ENCODE data around the gene RORC. TPM values are rescaled to one million over a fixed set of nuclear protein-coding genes. Genes with fewer than 3 reads are reported as not detected.

The RORC gene
- total and polyA plus RNA-seq, 5 donors from 2014 or later = 6.2 to 16.7 (median 13.7) TPM

DNA sequence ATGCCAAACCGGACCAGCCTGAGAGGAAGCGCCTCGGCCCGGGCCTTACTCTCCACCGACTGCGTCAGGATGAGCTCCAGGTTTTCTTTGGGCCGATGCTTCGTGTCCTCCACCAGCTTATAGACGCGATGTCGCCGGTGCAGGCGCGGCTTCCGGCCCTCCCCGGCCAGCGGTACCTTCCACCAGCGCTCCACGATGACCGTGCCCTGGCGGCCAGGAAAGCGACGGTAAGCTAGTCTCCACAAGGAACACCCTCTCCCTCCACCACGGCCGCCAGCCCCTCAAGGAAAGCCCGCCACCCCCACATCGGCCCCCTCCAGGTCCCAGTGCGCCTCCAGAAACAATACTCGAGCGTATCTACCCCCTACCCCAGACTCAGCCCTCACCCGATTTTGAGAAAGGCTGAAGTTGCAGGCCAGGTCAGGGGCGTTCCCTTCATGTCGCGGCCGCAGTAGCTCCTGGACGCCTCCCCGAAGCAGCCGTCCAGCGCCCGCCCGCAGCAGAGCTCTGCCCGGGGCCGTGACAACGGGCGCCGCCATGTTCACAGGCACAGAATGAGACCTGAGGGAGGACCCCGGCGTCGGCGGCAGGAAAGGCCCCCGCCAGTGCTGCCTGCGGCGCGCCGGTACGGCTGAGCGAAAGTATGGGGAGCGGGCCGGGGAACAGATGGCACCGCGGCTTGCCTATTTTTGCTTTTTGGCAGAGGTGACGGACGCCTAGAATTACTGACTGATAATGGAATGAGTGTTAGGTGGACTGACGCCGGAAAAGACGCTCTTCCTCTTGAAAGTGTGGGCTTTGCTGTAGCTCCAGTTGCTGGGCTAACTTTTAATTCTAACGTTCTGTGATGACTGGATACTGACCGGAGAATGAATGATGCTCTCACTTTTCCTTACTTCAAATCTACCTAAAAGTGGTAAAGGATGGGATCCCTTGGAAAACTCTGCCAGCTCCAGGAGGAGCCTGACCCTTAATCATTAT, 68.4 kb downstream of the RORC start, which contains the start of gene MRPL9:
Gene MRPL9 (minus strand): TSS at position 556 of the 981 bp plus-strand sequence. CDS start 17 bp downstream, at position 539.
- no peaks in the 10 kb centered on the region for H3K27me3 Mint-ChIP-seq
- peak within 1 kb of the TSS; percentile 89 to 96 (median 93) for H3K4me3 Mint-ChIP-seq
- Histone ChIP-seq H3K27ac (ENCODE audit: insufficient read depth, low read length, poor library complexity, severe bottlenecking) (peak within 1 kb of the TSS; percentile 83), H3K27me3 (ENCODE audit: control insufficient read depth, insufficient read depth, low read length) (no peaks in the 10 kb centered on the region), H3K36me3 (ENCODE audit: control insufficient read depth, insufficient read depth, low read length) (peaks cover 33% of the 10 kb centered on the region), H3K4me1 (ENCODE audit: control insufficient read depth, insufficient read depth, low read length, poor library complexity, severe bottlenecking) (peaks cover 12% of the 10 kb centered on the region), H3K4me3 (ENCODE audit: low read depth, low read length) (peak within 1 kb of the TSS; percentile 97), H3K9me3 (ENCODE audit: control insufficient read depth in 2 of 2, low read length in 2 of 2) (no peaks in the 10 kb centered on the region)
- DNase-seq = peak; percentile 67 to 91 (median 86)
- peaks cover 0 to 29% (median 13%) of the 10 kb centered on the region in 4 donors for H3K4me1 Mint-ChIP-seq
- peak; percentile 99 for ATAC-seq (ENCODE audit: low read depth in 2 of 2)
- H3K9me3 Mint-ChIP-seq = no peaks in the 10 kb centered on the region
- peak within 1 kb of the TSS; percentile 93 to 98 (median 96) for H3K27ac Mint-ChIP-seq
- peaks cover 24% of the 10 kb centered on the region for H3K36me3 Mint-ChIP-seq

DNA sequence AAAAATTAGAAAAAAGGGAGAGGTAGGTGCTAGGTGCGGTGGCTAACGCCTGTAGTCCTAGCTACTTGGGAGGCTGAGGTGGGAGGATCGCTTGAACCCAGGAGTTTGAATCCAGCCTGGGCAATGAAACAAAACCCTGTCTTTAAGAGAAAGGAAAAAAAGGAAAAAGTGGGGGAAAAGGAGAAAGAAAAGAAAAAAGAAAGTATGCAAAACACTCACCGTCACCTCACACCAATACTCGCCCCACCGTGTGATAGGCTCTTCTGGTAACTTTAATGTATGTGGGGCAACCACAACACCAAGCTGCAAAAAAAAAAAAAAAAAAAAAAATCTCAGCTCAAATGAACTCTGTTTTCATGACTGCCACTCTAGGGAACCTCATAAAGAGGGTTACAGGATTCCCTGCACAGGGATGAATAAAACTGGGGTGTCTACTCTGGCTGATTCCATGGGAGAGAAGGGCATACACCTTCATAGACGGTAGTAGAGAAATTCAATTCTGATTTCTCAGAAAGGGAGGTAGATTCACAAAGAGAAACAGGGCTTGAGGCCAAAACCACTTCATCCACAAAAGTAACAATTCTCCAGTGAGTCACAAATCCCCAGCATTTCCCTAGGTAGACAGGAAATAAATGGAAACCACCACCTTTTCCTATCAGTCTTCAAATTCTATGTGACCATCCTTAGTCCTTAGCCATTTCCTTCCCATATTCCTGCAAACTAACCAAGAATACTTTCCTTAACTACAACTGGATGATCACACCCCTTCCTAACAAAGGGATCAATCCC, 70.8 kb downstream of the RORC start:
- H3K27me3 ChIP-seq (ENCODE audit: control insufficient read depth, insufficient read depth, low read length) = no peaks in the 10 kb centered on the region
- H3K9me3 ChIP-seq (ENCODE audit: control insufficient read depth in 2 of 2, low read length in 2 of 2) = no peaks in the 10 kb centered on the region
- H3K4me3 Mint-ChIP-seq = peak overlapping the region; percentile 38 to 70 (median 56)
- peaks cover 40% of the 10 kb centered on the region for H3K36me3 ChIP-seq (ENCODE audit: control insufficient read depth, insufficient read depth, low read length)
- H3K9me3 Mint-ChIP-seq = no peaks in the 10 kb centered on the region
- H3K27me3 Mint-ChIP-seq = no peaks in the 10 kb centered on the region
- H3K4me3 ChIP-seq (ENCODE audit: low read depth, low read length) = no peak overlapping the region
- peaks cover 0 to 29% (median 13%) of the 10 kb centered on the region in 4 donors for H3K4me1 Mint-ChIP-seq
- peaks cover 32% of the 10 kb centered on the region for H3K36me3 Mint-ChIP-seq
- H3K4me1 ChIP-seq (ENCODE audit: control insufficient read depth, insufficient read depth, low read length, poor library complexity, severe bottlenecking) = peaks cover 12% of the 10 kb centered on the region
- DNase-seq (no peak), ATAC-seq (ENCODE audit: low read depth in 2 of 2) (no peak)
- H3K27ac Mint-ChIP-seq = peak overlapping the region in 2 of 3 donors; percentile 19 to 48
- no peak overlapping the region for H3K27ac ChIP-seq (ENCODE audit: insufficient read depth, low read length, poor library complexity, severe bottlenecking)

DNA sequence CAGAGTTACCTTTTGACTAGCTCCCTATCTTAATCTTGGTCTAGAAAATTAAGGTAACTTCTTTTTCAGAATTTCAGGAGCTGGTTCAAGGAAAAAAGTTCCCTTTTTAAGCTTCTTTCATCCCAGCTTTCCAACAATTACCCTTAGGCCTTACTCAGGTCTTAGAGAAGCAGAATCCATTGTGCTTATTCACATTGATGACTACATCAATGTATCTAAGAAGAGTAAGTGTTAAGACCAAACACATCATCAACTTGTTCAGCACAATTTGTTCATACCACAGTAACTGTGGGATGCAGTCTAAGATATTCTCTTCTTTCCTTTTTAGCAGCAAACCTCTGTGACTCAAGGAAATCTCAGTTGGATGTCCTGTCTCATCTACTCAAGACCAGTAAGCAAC, 72.4 kb downstream of the RORC start:
- Mint-ChIP-seq H3K4me1 (peaks cover 0 to 23% (median 13%) of the 10 kb centered on the region in 4 donors), H3K9me3 (no peaks in the 10 kb centered on the region), H3K4me3 (no peak overlapping the region), H3K36me3 (peaks cover 37% of the 10 kb centered on the region), H3K27me3 (no peaks in the 10 kb centered on the region), H3K27ac (no peak overlapping the region)
- H3K9me3 ChIP-seq (ENCODE audit: control insufficient read depth in 2 of 2, low read length in 2 of 2) = no peaks in the 10 kb centered on the region
- peaks cover 40% of the 10 kb centered on the region for H3K36me3 ChIP-seq (ENCODE audit: control insufficient read depth, insufficient read depth, low read length)
- H3K27ac ChIP-seq (ENCODE audit: insufficient read depth, low read length, poor library complexity, severe bottlenecking) = no peak overlapping the region
- H3K4me3 ChIP-seq (ENCODE audit: low read depth, low read length) = no peak overlapping the region
- no peaks in the 10 kb centered on the region for H3K27me3 ChIP-seq (ENCODE audit: control insufficient read depth, insufficient read depth, low read length)
- DNase-seq = no peak
- H3K4me1 ChIP-seq (ENCODE audit: control insufficient read depth, insufficient read depth, low read length, poor library complexity, severe bottlenecking) = peaks cover 12% of the 10 kb centered on the region
- no peak for ATAC-seq (ENCODE audit: low read depth in 2 of 2)

DNA sequence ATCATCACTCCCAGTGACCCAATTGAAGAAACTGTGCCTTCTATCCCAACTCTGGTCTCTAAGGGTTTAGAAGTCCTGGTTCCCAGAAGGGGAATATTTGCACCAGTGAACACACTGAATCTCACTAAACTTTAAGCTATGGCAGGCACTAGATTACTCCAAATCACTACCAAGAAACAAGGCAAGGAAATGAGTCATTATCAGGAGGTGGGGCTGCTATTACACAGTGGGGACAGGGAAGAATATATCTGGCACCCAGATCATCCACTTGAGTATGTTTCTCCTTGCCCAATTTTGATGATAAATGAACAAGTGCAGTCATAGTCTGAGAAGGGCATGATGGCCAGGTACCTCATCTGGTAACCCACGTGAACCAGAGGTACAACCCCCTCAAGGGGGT, 75.3 kb downstream of the RORC start:
- Mint-ChIP-seq H3K4me3 (no peak overlapping the region), H3K27ac (no peak overlapping the region), H3K4me1 (peaks cover 0 to 5% (median 2%) of the 10 kb centered on the region in 4 donors), H3K36me3 (peaks cover 28% of the 10 kb centered on the region), H3K9me3 (peaks cover 0 to 2% (median 0%) of the 10 kb centered on the region in 7 donors), H3K27me3 (no peaks in the 10 kb centered on the region)
- Histone ChIP-seq H3K4me3 (ENCODE audit: low read depth, low read length) (no peak overlapping the region), H3K36me3 (ENCODE audit: control insufficient read depth, insufficient read depth, low read length) (peaks cover 32% of the 10 kb centered on the region), H3K4me1 (ENCODE audit: control insufficient read depth, insufficient read depth, low read length, poor library complexity, severe bottlenecking) (no peaks in the 10 kb centered on the region), H3K9me3 (ENCODE audit: control insufficient read depth in 2 of 2, low read length in 2 of 2) (no peaks in the 10 kb centered on the region), H3K27ac (ENCODE audit: insufficient read depth, low read length, poor library complexity, severe bottlenecking) (no peak overlapping the region), H3K27me3 (ENCODE audit: control insufficient read depth, insufficient read depth, low read length) (no peaks in the 10 kb centered on the region)
- ATAC-seq (ENCODE audit: low read depth in 2 of 2) (peak in 1 of 2 donors; percentile 28), DNase-seq (no peak)

Other genes with a start within 250 kb of the RORC start
- gene SNX27, start 219.8 kb downstream of the RORC start, total RNA-seq = 25.3 TPM
- 10 to 100 TPM; 10.4 to 12.7 (median 11.5) TPM for gene SNX27, start 219.8 kb downstream of the RORC start, polyA plus RNA-seq
- gene CELF3, start 115.0 kb downstream of the RORC start, total RNA-seq = not detected
- gene CELF3, start 115.0 kb downstream of the RORC start, polyA plus RNA-seq = not detected
- gene RIIAD1, start 110.3 kb downstream of the RORC start, total RNA-seq = not detected
- not detected for gene RIIAD1, start 110.3 kb downstream of the RORC start, polyA plus RNA-seq
- gene MRPL9, start 68.3 kb downstream of the RORC start, total RNA-seq = 87.5 TPM
- 100 to 1,000 TPM; 148 to 179 (median 166) TPM for gene MRPL9, start 68.3 kb downstream of the RORC start, polyA plus RNA-seq
- gene TDRKH, start 41.3 kb downstream of the RORC start, total RNA-seq = 12.6 TPM
- gene TDRKH, start 41.3 kb downstream of the RORC start, polyA plus RNA-seq = 10 to 100 TPM in 3 of 4 donors, 1 to 10 TPM in 1; 9.5 to 18.0 (median 14.3) TPM
- 0.22 TPM for gene LINGO4, start 26.4 kb downstream of the RORC start, total RNA-seq
- under 1 TPM in 2 of 4 donors, not detected in 2; 0.15 to 0.33 TPM for gene LINGO4, start 26.4 kb downstream of the RORC start, polyA plus RNA-seq
- 0.94 TPM for gene C2CD4D, start 8.0 kb upstream of the RORC start, total RNA-seq
- 1 to 10 TPM; 1.3 to 4.0 (median 2.8) TPM for gene C2CD4D, start 8.0 kb upstream of the RORC start, polyA plus RNA-seq
- gene THEM5, start 21.9 kb upstream of the RORC start, total RNA-seq = not detected
- under 1 TPM in 1 of 4 donors, not detected in 3; 0.25 TPM for gene THEM5, start 21.9 kb upstream of the RORC start, polyA plus RNA-seq
- 69.5 TPM for gene THEM4, start 77.7 kb upstream of the RORC start, total RNA-seq
- 100 to 1,000 TPM in 3 of 4 donors, 10 to 100 TPM in 1; 99.1 to 146 (median 123) TPM for gene THEM4, start 77.7 kb upstream of the RORC start, polyA plus RNA-seq
- 405 TPM for gene S100A10, start 162.1 kb upstream of the RORC start, total RNA-seq
- 1,000 to 10,000 TPM; 1,242 to 1,844 (median 1,500) TPM for gene S100A10, start 162.1 kb upstream of the RORC start, polyA plus RNA-seq
- 80.2 TPM for gene S100A11, start 205.2 kb upstream of the RORC start, total RNA-seq
- gene S100A11, start 205.2 kb upstream of the RORC start, polyA plus RNA-seq = 100 to 1,000 TPM; 397 to 676 (median 547) TPM